Activated CD4-positive, alpha-beta T cell treated with anti-CD3 and anti-CD28 coated beads, Interleukin-10, Interleukin-2, amounts not matched to agents 100 ng/mL and 50 ng/mL, durations not matched to agents 16 hours and 8 hours (primary cell): ENCODE measurements around the gene RNGTT.
"Not testable (repeated sequence)": the region's sequence is repeated elsewhere in the genome, so short reads cannot be mapped to it uniquely, and the experiment has no call there.

Source experiments
- DNase-seq: peaks from one replicate; pipeline ENCODE4 v3.0.0-alpha.2; 2020

Gene RNGTT

DNA sequence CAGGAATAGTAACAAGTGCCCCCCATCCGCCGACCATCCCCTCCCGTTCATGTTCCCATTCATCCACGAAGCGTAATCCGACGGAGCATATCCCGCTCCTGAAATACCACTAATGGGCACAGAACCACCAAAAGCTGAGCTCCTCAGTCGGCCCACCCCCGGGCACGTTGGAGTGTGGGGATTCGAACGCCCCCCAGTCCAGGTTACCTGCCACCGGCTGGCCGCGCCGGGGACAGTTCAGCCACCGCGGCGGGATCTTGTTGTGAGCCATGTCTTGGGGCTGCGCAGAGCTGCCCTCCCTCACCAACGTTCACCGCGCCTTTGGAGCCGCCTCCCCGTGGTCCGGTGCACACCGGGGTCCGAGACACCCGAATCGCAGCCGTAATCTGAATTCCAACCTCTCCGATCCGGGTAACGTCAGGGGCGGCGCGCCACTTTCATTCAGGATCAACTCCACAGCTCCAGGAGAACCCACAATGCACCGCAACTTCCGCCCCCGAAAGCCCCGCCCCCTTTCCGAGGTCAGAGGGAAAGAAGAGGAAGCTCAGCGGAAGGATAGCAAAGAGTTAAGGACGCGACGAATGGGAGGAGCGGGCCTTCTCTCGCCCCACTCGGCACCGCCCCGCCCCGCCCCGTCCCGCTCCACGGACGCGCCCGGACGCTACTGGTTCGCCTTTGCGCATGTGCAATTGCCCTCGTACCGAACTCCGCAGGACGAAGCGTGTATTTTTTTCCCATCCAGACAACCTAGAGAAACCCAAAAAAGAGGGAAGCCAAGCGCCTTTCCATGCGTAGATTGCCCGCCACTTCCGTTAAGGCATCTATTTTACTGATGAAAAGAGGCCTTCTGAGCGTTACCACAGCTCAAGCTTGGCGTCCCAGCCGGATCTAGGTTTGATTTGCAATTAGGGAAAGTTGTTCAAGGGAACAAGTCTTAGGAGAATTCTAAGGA lies at the start of gene RNGTT:
Gene RNGTT, minus strand, starts transcription at position 480 of the 952 bp plus-strand sequence. Its CDS starts 209 bp downstream, at position 271.
- DNase-seq = peak; percentile 98

- DNase-seq = no peak
Measured at GRCh38 chr6:89011436-89011835, 48.0 kb upstream of the RNGTT start.

GRCh38 chr6:89010825-89011224 lies 47.4 kb upstream of the RNGTT start:
- DNase-seq = no peak

GRCh38 chr6:89009624-89010059 lies 46.2 kb upstream of the RNGTT start:
- no peak for DNase-seq

- no peak for DNase-seq
Measured at GRCh38 chr6:89008815-89009374, 45.5 kb upstream of the RNGTT start.

DNA sequence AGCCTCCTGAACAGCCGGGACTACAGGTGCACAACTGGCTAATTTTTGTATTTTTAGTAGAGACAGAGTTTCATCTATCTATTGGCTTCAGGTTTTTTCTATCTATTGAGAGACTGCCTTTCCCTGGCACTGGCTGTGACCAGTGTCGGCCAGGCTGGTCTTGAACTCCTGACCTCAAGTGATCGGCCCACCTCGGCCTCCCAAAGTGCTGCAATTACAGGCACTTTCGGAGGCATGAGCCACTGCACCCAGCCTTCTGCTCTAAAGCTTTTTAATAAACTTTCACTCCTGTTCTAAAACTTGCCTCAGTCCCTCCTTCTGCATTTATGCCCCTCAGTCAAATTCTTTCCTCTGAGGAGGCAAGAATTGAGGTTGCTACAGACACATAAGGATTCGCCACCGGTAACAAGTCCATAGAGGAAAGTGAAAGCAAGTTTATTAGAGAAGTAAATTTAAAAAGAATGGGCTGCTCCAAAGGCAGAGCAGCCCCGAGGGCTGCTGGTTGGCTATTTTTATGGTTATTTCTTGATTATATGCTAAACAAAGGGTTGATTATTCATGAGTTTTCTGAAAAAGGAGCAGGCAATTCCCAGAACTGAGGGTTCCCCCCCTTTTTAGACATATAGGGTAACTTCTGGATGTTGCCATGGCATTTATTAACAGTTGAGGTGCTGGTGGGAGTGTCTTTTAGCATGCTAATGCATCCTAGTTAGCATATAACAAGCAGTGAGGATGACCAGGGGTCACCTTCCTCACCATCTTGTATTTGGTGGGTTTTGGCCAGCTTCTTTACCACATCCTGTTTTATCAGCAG lies 44.8 kb upstream of the RNGTT start:
- no peak for DNase-seq

- no peak for DNase-seq
Measured at GRCh38 chr6:89007209-89008000, 44.0 kb upstream of the RNGTT start.

DNA sequence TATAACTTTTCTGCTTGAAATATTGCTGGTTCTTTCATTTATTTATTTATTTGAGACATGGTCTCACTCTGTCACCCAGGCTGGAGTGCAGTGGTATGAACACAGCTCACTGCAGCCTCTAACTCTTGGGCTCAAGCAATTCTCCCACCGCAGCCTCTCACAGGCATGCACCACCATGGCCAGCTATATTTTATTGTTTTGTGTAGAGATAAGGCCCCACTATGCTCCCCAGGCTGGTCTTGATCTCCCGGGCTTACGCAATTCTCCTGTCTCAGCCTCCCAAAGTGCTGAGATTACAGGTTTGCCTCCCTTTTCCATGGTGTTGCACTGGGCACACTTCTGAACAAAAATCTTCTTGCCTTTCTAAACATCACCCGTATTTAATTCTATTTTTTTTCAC lies 39.1 kb upstream of the RNGTT start:
- no peak for DNase-seq

DNA sequence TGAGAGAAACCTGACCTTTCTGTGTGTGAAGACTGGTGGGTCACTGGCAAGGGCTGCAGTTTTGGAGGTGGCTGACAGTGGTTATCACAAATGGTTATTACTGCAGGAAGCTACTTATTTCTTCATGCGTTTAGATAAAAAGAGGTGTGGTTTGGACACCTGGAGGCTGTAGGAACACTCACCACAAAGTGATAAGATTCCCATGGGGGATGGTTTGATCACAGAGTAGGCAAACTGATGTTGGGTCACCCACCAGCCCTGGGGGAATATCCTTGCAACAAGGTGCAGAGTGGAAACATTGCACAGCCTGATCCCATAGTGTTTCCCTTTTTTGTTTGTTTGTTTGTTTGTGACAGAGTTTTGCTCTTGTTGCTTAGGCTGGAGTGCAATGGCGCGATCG lies 33.9 kb upstream of the RNGTT start:
- no peak for DNase-seq

DNA sequence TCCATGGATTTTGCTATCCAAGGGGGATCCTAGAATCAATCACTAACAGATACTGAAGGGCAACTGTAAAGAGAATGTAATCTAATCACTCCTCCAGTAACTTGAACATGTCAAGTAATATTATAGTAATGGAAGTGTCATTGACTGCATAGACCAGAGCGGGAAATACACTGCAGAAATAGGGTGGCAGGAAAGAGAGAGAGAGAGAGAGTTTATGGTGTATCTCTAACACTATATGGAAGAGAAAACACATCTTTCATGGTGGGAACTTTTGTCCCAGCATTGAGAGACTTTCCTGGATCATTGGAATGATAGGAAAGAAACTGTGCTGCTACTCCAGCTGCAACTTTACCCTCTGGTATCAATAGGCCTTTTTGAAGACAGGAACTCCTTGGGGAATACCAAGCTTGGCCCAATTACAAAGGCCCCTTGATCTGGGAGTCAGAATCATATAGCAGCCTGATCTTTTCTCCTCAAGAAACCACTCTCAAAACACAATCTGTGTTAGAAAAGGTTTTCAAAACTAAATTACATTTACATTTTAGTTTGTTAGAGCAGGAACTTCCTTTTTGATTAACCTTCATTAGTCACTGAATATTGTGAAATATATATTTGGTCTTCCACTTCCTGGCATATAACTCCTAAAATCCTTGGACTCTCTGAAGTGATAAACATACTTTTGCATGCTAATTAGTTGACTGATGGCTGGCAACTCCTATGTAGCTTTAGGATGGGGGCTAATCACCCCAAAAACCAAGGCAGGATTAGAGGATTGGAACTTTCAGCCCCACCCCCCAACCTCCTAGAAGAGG lies 29.5 kb upstream of the RNGTT start:
- DNase-seq = no peak

DNA sequence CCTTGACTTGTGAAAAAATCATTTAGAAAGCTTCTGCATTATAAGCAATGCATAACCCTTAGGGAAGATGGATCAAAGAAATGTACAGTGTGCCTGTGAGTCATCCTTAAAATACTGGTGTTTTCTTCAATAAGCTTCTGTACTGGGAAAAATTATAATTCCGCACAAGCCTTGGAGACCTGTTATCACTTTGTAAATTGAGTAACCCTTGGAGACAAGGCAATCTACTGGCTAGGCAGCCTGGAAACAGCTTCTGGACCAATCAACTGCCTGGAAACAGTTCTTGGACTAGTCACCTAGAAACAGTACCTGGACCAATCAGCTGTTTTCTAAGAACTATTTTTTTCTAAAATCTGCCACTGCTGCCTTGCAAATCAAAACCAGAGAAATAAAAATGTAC lies 25.8 kb upstream of the RNGTT start:
- DNase-seq = no peak

DNA sequence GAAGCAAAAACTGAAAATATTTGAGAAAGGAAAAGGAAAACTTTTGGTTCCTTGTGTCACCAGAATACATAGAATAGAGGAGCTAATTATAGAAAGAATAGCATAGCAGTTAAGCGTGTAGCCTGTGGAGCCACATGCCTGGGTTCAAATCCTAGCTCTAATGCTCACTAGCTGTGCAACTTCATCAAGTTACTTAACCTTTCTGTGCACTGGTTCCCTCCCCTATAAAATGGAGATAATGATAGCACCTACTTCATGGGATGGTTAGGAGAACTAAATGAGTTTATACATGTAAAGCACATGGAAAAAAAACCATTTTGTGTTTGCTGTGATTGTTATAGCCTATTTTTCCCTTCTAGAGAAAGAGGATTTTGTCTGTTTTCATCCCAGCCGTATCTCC lies 24.5 kb upstream of the RNGTT start:
- no peak for DNase-seq

- DNase-seq = no peak
Measured at GRCh38 chr6:88985901-88986300, 22.5 kb upstream of the RNGTT start.

DNA sequence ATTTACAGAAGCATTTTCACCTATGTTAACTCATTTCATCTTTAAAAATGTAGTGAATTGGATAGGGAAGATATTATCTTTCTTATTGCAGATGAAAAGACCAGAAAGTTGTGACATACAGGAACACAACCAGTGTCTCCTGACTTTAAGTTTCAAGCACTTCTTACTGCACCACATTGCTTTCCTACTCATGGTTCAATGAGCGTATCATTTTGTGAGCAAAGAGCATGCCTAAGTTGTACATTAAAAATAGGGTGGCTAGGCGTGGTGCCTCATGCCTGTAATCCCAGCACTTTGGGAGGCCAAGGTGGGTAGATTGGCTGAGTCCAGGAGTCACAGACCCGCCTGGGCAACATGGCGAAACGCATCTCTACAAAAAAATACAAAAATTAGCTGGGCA lies 21.2 kb upstream of the RNGTT start:
- DNase-seq = no peak

- DNase-seq = no peak
Measured at GRCh38 chr6:88984152-88984551, 20.7 kb upstream of the RNGTT start.

DNA sequence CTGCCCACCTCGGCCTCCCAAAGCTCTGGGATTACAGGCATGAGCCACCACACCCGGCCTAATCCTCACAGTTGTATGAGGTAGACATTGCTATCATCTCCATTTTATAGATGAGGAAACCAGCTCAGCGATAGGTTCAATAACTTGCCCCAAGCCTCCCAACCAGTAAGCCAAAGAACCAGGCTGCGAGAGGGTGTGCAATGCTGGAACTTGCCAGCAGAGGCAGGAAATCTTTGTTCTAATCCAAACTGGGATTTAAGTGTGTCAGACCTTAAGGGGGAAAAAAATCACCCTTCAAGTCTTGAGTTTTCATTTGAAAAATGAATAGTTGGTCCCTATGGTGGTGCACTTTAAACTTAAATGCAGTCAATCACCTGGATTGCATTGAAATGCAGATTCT lies 20.1 kb upstream of the RNGTT start:
- DNase-seq = no peak

GRCh38 chr6:88983129-88983528 lies 19.7 kb upstream of the RNGTT start:
- not testable (repeated sequence) for DNase-seq

DNA sequence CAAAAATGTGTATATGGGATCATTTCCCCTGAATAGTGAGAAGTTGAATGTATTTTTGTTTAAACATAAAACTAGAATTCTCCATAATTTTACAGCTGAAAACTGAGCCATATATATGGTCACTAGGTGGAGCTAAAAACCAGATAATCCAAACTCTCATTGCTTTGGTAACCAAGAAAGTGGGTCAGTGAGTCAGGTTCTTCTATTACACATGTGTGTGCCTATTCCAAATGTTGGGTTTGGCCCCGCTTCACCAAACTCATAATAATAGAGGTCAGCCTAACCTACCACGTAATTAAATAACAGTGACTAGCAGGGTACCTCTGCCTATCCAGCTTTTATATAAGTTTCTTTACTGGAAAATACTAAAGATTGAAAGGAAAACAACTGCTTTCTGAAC lies 19.3 kb upstream of the RNGTT start:
- peak; percentile 60 for DNase-seq

GRCh38 chr6:88975369-88975768 lies 12.0 kb upstream of the RNGTT start:
- no peak for DNase-seq

DNA sequence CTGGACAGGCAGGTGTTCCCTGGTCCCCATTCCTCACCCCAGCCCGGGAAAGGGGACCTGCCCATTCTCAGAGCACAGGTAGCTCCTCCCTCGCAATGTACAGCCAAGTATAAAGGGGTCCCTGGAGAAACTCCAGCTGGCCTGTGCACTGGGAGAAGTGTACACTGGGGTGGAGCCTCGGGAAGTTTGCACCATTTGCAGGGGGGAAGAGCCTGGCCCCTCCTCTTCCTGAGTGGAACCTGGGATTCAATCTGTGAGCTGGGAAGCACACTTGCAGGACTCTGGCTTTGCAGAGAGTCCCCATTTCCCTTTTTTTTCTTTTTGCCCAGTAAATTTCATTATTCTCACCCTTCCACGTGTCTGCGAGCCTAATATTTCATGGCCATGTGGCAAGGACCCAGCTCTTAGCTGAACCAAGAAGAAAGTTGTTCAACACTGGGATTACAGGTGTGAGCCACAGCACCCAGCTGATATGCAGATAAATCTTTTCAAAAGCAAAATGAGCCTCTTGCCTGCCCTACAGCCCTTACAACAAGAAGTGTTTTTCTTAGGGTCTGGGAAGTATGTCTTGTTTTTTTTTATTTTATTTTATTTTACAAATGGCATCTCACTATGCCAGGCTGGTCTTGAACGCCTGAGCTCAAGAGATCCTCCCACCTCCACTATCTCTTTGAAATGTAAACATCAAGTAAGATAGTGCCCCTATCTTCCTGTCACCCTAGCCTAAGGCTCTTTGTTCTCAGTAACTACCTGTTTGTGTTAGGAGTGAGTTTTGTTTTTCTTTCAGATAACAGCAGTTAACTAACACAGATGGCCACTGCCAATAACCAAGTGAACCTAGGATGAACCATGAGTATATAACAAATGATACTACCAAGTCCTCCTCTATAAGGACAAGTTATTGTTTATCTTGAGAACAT lies 9.3 kb upstream of the RNGTT start:
- no peak for DNase-seq

DNA sequence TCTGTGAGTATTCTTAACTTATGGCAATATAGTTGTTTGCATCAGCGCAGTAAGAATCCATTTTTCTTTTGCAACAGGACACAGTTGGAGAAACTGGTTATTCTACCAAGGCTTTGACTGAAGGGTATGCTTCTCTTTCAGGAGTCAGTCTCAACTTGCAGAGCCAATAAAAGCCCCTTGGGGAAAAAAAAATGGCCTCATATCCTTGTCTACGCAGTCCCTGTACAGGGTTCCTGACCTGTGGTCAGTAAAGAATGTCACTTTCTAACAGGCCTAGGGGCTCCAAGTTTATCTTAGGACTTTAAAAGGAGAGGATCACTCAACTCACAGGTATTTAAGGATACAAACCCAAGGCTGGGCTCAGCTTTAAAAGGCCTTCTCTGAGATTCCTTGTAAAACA lies 6.9 kb upstream of the RNGTT start:
- DNase-seq = no peak
